ENCODE measurements around the gene GTPBP1.

Gene GTPBP1

DNA sequence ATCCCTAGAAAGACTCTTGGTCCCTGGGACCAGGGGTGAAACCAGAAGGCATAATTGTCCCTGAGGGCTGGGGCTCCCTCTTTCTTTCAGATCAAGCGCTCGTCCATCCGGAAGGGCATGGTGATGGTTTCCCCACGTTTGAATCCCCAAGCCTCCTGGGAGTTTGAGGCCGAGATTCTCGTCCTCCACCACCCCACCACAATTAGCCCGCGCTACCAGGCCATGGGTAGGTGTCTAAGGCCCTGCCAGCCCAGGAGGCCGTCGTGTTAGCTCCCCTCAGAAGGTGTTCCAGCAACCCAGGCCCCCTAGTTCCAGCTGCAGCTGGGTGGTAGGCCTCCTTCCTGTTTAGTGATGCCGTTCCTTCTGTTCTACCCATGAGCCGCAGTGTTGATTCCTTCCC lies 21.4 kb downstream of the GTPBP1 start:
- DNase-seq (ENCODE audit: low spot score), result no peak

DNA sequence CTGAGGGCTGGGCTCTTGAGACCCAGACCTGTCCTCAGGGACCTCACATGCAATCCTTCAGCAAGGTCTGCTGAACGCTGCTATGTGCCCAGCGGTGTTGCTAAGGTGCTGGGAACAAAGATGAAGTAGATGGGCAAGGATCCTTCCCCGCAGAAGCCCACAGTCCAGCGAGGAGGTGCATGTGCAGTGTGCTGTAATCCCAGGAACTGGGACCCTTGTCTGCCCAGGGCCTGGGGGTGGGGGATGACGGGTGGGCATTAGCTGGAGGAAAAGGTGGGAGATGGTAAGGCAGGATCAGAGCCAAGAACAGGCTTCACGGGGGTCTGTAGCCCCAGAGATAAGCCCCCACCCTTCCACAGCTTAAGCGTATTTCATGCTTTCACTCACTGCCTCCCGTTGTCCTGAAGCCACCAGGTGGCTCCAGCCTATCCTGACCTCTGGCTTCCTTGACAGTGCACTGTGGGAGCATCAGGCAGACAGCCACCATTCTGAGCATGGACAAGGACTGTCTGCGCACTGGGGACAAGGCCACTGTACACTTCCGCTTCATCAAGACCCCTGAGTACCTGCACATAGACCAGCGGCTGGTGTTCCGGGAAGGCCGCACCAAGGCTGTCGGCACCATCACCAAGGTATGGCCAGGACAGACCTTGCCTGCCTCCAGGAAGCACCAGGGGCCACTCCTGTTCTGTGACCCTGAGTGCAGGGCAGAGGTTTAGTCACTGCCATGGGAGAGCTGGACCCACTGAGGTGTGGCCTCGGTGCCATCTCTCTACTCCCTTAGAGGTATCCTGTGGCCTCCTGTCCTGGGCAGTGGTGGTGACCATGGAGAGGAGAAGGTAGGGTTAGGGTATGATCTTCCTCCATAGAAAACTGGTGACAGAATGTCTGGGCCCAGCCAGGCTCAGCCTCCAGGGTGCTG lies 22.0 kb downstream of the GTPBP1 start:
- DNase-seq (ENCODE audit: low spot score), result no peak

DNA sequence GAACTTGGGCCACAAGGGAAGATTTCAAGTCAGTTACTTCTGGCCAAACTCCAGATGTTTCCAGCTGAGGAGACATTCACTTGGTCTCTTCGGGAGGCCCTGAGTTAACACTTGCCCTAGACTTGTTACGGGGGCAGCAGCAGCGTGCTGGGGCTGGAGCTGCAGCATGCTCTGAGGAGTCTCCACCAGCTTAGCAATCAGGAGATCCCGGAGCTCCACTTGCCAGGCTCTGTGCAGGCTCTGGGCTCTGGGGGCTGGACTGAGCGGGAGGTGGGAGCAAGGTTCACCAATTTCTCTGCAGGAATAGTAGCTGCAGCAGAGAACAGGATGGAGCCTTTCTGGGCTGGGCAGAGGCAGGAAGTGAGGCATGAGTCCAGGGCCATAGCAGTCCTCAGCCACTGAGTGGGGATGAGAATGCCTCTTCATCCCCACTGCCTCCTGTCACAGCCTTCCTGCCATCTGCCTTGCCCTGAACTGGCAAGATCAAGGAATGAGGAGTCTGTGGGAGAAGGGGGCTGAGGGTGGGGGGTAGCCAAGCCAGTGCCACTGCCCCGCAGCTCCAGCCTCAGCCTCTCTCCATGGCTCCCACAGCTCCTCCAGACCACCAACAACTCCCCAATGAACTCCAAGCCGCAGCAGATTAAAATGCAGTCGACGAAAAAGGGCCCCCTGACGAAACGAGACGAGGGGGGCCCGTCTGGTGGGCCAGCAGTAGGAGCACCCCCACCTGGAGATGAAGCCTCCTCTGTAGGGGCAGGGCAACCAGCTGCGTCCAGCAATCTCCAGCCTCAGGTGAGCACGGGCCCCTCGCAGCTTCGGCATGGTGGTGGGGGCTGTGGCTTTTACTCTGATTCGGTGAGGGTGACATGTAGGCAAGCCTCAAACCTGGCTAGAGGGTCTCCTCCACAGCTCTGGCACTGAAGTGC lies 23.4 kb downstream of the GTPBP1 start:
- DNase-seq (ENCODE audit: low spot score), result no peak

DNA sequence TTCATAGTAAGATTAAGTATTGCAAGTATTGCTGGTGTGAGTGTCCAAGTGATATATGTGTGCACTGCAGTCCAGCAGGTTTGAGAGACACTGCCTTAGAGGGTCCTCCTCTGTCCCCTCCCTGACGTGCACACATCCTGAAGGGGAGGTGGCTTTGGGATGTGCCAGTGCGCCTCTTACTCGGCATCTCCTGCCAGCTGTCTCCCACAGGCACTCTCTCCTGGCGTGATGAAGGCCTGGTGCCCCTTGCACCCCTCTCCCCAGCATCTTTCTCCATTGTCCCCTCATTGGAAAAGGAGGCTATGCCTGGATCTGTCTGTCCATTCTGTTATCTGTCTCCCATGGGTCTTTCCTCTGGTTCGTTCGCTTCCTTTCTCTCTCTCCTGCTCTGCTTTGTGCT lies 24.2 kb downstream of the GTPBP1 start:
- DNase-seq (ENCODE audit: low spot score), result no peak

DNA sequence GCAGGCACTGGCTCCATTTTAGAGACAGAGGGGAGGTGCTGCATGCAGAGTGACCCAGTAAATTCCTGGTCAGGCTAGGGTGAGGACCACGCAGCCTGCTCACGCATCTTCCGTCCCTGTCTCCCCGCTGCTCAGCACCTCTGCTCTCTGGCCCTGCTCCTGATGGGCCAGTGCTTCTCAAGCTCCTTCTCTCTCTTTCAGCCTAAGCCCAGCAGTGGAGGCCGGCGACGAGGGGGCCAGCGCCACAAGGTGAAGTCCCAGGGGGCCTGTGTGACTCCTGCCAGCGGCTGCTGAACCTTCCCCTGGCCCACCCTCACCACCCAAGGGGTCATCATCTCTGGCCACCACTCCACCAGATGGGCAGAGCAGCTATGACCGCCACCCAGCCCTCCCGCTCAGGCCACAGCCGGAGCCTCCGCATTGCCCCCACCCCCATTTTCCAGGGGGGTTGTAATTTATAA lies 24.7 kb downstream of the GTPBP1 start:
- no peak for DNase-seq (ENCODE audit: low spot score)

DNA sequence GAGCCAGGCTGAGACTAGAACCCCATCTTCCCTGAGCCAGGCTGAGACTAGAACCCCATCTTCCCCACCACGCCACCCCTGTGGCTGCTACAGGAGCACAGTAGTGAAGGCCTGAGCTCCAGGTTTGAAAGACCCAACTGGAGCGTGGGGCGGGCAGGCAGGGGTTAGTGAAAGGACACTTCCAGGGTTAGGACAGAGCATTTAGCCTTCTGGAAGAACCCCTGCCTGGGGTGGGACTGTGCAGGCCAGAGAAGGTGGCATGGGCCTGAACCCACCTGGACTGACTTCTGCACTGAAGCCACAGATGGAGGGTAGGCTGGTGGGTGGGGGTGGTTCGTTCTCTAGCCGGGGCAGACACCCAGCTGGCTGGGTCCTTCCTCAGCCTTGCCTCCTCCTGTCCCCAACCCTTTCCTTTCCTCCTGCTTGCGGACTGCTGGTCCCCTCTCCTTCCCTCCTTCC lies 26.0 kb downstream of the GTPBP1 start:
- no peak for DNase-seq (ENCODE audit: low spot score)

DNA sequence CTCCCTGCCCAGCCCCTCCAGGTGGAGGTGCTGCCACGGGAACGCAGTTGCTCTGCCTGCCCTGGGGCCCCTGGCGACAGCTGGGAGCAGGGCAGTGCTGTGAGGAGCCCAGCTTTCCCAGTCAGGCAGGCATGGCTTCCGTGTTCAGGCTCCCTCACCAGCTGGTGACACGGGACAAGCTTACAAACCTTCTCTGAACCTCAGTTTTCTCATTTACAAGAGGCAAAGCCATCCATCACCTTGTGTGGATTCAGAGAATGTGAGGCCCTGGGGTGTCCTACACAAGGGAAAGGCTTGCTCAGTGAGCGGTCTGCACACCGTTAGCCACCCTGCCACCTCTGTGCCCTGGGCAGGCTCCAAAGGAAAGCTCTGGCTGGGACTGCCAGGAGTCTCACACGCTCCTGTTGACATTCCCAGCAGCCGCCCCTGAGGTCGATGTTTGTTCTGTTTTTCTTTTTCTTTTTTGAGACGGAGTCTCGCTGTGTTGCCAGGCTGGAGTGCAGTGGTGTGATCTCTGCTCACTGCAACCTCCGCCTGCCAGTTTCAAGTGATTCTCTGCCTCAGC lies 26.6 kb downstream of the GTPBP1 start:
- DNase-seq (ENCODE audit: low spot score), result no peak

DNA sequence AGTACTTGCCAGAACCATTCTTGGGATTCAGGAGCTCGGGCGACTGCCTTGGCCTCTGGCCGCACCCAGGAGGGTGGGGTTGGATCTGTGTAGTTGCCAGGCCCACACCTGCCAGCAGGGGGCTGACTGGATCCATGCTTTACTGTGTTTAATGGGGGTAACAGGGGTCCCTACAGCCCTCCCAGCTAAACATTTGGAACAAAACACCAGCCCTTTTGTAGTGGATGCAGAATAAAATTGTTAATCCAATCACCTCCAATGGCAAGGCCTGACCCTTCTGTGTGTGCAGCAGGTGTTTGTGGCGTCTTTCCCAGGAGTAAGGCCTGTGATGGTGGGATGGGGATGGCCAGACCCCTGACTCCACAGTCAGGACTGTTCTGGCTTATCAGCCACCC lies 27.6 kb downstream of the GTPBP1 start:
- no peak for DNase-seq (ENCODE audit: low spot score)

DNA sequence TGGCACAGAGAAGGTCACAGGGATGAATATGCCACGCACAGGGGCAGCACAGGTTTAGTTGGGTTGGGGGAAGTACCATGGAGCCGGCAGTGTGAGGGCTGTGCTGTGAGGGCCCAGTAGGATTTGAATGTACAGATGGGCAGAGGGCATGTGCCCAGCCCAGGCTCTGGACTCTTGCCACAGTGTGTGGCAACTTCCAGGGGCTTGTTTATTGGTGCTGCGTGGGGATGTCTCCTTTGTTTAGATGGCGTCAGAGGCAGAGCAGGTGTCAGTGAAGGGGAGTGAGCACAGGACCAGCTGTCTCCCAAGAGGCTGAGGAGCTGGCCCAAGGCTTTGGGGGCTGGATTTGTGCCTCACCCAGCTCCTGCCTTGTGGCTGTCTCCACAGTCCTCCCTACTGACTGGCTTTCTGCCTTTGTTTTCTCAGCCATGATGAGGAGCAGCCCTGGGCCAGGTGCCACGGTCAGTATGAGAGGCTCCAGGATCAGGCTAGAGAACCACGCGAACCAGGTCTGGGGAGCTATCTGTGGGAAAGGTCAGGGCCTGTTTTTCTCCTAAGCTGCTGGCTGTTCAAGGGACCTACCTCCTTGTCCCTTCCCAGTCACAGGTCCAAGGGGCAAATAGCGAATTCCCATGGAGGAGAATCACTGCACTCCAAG lies 28.1 kb downstream of the GTPBP1 start:
- DNase-seq (ENCODE audit: low spot score), result no peak

DNA sequence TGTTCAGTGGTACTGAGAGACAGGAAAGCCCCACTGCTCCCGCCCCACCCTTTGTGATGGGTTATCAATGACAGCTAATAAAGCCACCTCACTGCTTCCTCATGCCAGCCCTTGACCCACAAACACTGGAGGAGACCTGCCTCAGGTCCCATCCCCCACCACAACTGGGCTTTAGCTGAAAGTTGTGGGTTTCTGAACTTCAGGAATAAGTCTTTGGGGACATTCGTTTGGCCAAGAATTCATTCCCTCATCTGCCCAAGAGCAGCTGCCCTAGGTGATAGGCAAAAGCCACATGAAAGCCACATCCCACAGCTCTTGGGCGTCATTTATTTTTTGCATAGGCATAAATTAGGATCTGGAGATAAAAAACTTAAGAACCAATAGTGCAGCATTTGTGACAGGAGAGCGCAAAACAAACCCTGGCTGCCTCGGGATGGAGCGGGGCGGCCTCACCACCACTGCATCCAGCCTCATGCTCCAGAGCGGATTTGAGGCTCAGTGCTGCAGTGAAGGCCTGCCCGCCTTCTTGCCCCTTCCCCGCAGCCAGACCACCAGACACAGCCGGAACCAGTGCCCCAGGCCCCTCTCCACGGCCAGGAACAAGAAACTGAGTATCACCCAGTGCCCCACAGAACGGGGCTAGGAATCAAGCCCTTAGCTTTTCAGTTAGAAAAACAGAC lies 28.8 kb downstream of the GTPBP1 start:
- no peak for DNase-seq (ENCODE audit: low spot score)

DNA sequence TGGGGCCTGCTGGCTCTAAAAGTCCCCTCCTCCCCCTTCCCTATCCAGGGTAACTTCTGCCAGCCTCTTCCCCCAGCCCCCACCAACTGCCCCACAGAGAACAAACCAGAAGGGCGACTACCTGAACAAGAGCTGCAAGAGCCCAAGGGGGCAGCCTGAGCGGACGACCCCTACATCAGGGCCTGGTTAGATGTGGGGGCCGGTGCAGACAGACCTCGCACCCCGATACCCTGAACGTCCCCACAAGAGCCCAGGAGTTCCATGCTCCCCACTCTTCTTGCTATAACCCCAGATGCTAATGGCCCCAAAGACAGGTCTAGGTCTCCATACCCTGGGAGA lies 29.4 kb downstream of the GTPBP1 start:
- no peak for DNase-seq (ENCODE audit: low spot score)

DNA sequence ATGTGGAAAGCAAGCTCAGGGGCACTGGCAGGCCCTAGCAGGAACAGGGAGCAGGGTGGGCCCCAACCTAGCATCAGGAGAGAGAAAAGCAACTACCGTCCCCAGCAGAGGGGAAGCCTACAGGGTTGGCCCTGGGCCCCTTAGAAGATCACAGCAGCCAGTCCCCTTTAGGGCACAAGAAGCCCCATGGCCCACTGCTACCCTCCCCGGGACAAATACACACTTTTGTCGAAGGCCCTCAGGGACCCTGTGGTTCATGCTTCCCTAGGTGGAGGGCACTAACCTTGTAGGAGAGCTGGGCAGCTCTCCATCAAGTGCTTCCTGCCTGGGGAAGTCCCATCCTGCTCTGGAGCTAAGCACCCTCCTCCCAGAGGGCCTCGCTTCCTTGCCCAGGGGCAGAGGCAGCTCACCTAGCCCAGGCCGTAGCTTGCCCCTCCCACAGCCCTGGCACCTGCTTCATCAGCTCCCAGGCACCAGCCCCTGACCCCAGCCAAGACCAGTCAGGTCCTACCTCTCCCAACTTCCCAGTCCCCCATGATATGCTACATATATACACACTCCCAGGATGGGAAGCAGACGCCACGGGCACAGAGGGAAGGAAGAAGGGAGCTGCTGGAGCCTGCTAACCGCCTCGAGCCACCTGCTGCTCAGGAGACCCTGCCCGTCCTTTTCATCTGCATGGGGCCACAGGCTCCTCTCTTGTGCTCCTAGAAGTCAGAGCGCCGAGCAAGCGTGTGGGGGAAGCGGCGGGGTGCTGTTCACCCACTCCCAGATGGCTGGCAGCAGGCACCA lies 29.9 kb downstream of the GTPBP1 start:
- no peak for DNase-seq (ENCODE audit: low spot score)

DNA sequence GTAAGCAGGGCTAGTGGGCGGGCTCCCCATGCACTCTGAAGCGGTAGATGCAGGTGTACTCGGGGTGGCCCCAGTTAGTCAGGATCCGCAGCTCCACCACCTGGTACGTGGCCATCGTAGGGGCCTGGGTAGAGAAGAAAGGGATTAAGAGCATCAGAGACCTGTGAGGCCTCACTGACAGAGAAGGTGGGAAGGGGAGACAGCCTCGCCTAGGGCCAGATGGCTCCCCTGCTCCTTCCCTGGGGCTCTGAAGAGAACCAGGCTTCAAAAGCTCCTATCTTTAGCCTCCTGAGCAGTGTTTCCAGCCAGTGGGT lies 30.5 kb downstream of the GTPBP1 start:
- DNase-seq (ENCODE audit: low spot score), result no peak

DNA sequence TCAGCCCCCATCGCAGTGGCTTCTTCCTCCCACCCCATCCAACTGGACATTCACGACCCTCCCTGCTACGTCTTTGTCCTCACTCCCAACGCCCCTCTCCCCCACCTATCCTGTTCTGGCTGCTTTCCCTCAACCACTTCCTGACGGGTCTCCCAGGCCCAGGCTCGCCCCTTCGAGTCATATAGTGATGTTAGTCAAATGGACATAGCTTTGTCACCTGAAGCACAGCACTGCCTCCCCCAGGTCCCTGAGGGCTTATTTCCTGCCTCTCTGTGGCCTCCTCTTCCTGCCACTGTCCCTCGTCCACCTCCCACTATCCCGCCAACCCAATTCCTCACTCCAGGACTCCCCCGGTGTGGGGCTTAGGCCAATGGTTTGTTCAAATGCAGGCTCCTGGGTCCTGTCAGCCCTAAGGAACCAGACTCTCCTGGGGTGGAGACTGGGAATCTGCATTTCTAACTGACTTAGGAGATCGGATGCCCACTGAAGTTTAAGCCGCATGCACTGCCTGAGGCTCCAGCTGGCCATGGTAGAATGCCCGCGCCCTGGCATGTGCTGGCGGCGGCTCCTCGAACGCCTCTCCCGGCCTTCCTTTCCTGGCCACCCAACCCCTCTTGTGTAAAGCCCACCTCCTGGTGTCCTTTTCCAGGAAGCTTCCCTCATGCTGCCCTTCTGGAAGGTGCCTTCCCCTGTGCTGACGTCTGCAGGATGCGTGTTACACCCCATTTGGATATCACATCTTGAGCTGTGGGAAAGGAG lies 31.7 kb downstream of the GTPBP1 start:
- no peak for DNase-seq (ENCODE audit: low spot score)

DNA sequence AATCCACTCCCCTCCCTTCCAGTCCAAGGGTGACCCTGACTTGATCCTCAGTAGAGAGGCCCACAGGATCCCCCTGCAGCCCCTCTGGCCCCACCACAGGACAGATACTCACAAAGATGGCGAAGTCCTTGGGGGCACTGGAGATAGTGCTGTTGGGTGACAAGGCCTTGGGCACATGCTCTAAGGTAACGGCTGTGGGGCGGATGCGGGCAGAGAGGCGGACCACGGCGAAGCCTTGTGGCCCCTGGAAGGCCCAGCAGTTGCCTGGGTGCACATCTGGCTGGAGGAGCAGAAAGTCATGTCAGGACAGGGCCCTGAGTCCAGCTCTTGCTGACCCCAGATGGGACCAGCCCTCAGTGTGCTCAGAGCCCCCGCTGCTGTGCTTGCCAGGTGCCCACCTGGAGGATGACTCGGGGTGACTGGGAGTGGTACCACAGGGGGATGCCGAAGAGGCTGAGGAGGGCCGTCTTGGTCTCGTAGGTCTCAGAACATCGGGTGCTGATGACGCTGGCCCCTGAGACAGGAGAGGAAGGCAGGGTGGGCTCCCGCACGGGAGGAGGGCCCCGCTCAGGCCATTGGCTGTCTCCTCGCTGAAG lies 32.8 kb downstream of the GTPBP1 start:
- no peak for DNase-seq (ENCODE audit: low spot score)

DNA sequence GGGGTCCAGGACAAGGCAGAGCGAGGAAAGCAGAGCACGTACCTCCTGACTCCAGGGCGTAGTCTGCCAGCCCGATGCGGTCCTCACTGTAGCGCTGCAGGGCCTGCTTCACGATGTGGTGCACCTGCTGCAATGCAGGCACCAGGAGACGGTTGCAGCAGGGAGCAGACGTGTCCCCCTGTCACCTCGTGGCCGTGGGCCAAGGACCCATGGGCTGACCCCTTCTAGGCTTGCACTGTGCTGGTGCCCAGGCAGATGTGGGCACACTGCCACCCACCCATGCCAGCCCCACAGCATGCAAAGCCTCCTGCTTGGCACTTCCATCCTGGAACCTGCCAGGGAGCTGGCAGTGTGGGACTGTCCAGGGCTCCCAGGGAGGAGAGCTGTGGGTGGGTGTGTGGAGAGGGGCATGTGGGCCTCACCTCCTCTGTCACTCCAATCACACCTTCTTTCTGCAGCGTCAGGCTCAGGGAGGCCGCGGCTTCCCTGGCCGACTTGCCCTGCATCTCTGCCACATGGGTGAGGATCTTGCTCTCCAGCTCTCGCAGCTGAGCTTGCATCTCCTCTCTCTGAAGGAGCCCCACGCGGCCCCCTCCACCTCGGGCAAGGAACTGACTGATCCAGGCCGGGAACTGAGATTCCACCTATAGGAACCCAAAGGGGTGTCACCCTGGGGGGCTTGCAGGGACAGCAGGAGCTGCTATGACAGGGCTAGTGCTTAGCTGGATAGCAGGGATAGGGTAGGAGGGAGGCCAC lies 33.7 kb downstream of the GTPBP1 start:
- no peak for DNase-seq (ENCODE audit: low spot score)

DNA sequence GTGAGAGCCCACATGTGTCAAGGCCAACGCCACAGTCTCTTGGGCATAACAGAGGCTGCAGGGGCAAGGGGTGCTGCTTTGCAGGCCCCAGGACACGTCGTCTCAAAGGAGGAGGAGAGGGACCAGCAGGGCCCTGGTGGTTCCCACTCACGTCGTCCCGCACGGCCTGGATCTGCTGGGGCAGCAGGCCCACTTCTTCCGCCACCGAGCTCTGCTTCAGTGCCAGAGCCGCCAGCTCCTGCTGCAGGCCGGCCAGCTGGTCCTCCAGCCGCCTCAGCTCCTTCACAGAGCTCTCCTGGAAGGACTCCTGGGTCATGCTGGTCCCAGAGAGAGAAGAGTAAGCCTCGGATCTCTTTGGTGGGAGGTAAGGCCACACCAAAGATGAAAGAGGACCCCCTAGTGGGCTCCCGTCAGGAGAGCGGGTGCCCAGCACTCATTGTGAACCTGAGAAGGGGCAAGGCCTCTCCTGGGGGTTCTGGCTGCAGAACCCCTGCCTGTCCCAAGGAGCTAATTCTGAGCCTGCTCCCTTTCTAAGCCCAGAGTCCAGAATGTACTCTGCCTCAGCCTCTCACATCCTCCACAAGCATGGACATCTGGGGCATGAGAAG lies 34.5 kb downstream of the GTPBP1 start:
- no peak for DNase-seq (ENCODE audit: low spot score)

DNA sequence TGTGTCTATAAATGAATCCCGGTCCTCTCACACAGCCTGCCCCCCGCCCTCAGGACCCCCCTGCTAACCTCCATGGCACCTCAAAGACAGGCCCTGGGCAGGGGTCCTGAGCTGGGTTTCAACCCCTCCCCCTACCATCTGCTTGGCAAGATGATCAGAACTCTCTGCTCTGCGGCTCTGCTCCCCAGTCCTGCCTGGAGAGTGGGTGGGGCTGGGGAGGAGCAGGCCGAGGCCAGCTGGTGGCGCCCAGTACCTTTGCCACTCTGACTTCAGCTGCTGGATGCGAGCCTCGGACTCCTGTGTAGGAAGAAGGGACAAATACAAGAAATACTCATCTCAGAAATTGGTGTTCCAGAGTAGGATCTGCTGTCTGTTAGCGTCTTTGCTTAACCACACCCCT lies 35.0 kb downstream of the GTPBP1 start:
- no peak for DNase-seq (ENCODE audit: low spot score)
